ENCODE data around the gene KTN1.

DNA sequence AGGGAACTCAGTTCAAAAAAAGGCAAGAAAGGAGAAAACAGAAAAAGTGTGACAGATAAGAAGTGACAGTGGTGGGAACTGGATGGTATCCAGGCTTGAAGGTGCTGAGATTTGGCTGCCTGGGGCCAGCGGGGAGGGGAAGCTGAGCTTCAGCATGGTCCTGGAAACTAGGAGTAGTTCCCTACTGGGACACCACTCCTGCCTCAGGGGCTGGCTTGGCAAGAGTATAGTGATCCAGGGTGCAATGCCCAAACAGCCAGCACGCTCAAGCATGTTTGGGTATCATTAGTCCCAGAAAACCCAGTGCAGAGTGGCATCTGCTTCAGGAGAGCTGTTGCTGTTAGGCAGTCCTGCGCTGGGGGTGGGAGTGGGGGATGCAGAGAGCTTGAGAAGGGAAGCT is 49.5 kb upstream of the KTN1 start:
- TF ChIP-seq, protein P1, sequence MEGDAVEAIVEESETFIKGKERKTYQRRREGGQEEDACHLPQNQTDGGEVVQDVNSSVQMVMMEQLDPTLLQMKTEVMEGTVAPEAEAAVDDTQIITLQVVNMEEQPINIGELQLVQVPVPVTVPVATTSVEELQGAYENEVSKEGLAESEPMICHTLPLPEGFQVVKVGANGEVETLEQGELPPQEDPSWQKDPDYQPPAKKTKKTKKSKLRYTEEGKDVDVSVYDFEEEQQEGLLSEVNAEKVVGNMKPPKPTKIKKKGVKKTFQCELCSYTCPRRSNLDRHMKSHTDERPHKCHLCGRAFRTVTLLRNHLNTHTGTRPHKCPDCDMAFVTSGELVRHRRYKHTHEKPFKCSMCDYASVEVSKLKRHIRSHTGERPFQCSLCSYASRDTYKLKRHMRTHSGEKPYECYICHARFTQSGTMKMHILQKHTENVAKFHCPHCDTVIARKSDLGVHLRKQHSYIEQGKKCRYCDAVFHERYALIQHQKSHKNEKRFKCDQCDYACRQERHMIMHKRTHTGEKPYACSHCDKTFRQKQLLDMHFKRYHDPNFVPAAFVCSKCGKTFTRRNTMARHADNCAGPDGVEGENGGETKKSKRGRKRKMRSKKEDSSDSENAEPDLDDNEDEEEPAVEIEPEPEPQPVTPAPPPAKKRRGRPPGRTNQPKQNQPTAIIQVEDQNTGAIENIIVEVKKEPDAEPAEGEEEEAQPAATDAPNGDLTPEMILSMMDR (IDR thresholded peaks at IDR 0.05), result no peak
- TF ChIP-seq POLR2A (IDR thresholded peaks at IDR 0.05), result no peak
